HCT116 (cell line): Measurements from ENCODE around the gene SLC6A8. TPM values are rescaled to one million over a fixed set of nuclear protein-coding genes. Genes with fewer than 3 reads are reported as not detected.

Experiments used
- ATAC-seq: fragments of 200-7000 bp; cut with Tn5 transposase; 2 replicates; pipeline ENCODE4 v1.9.1; 2020; ENCODE audit warnings: mild to moderate bottlenecking, moderate library complexity
- BruUV-seq: library from RNA; stranded (reverse); fragments of 400-500 nt; replicated peaks from 2 replicates; lab custom pipeline; 2021; lab: Mats Ljungman, UMichigan
- CTCF ChIA-PET: fragments of 300-600 bp; sonication (Branson Sonifier 250); formaldehyde crosslinking; loops from one replicate; lab custom pipeline; 2021; ENCODE audit warnings: antibody characterized with exemption; lab: Charles Lee
- POLR2A ChIA-PET: fragments of 300-600, 350-600 bp; sonication (Branson Sonifier 250); formaldehyde crosslinking; loops from one replicate; lab custom pipeline; 2021; ENCODE audit warnings: antibody characterized with exemption; lab: Charles Lee
- RAD21 ChIA-PET, 2 experiments: fragments of 300-600 bp; sonication (Branson Sonifier 250); formaldehyde crosslinking; loops; one replicate each; lab custom pipeline; 2023; ENCODE audit warnings: low total read pairs in 2 of 2; ENCODE audit not compliant: uncharacterized antibody in 2 of 2, unreplicated experiment in 2 of 2, low non-redundant PET in 1 of 2; lab: Charles Lee
- DNase-seq: peaks from one replicate; pipeline ENCODE4 v3.0.0-alpha.2; 2010; ENCODE audit warnings: low read depth, low spot score
- H2AFZ ChIP-seq: fragments of 200-600 bp; shearing (Covaris generic), sonication (generic); 2 replicates; pipeline ENCODE4 v1.6.1; 2017; ENCODE audit warnings: low read depth, mixed run types, mixed read lengths, antibody characterized with exemption, low read length; ENCODE audit not compliant: poor library complexity, severe bottlenecking
- H3K27ac ChIP-seq: 2 replicates; pipeline ENCODE4 v1.5.1; 2012; ENCODE audit warnings: low read depth, low read length
- H3K27me3 ChIP-seq: fragments of 200-600 bp; sonication (generic); 2 replicates; pipeline ENCODE4 v1.6.1; 2016; ENCODE audit warnings: mixed run types, low read length, mixed read lengths; ENCODE audit not compliant: insufficient read depth
- H3K36me3 ChIP-seq, 2 experiments: fragments of 200-500 bp in 1 of 2; fragments of 200-600 bp in 1 of 2; sonication (Bioruptor generic) in 1 of 2; sonication (generic) in 1 of 2; 2 replicates each; pipeline versions ENCODE4 v1.5.1 to v1.6.1; 2014 to 2016; ENCODE audit warnings: low read length in 2 of 2, inconsistent platforms in 1 of 2, mixed read lengths in 1 of 2, mixed run types in 1 of 2; ENCODE audit not compliant: insufficient read depth in 2 of 2, control insufficient read depth in 1 of 2
- H3K4me1 ChIP-seq, 2 experiments: fragments of 200-600 bp in 1 of 2; sonication (generic) in 1 of 2; 2 replicates each; pipeline versions ENCODE4 v1.5.1 to v1.6.1; 2012 to 2017; ENCODE audit warnings: low read length in 2 of 2, inconsistent platforms in 1 of 2, mild to moderate bottlenecking in 1 of 2, mixed read lengths in 1 of 2, mixed run types in 1 of 2, moderate library complexity in 1 of 2; ENCODE audit not compliant: insufficient read depth in 2 of 2, control insufficient read depth in 1 of 2
- H3K4me2 ChIP-seq: fragments of 200-600 bp; sonication (generic); 2 replicates; pipeline ENCODE4 v1.6.1; 2017; ENCODE audit warnings: mixed run types, low read length, mixed read lengths
- H3K4me3 ChIP-seq, 2 experiments: fragments of 200-600 bp in 1 of 2; sonication (generic) in 1 of 2; replicated peaks in 1 of 2; 2 replicates each; pipeline ENCODE4 v1.5.1; 2011 to 2016; ENCODE audit warnings: low read length in 2 of 2, control low read depth in 1 of 2, low read depth in 1 of 2, mild to moderate bottlenecking in 1 of 2, mixed read lengths in 1 of 2, mixed run types in 1 of 2
- H3K79me2 ChIP-seq: fragments of 200-600 bp; sonication (generic); 2 replicates; pipeline ENCODE4 v1.6.1; 2017; ENCODE audit warnings: mild to moderate bottlenecking, mixed run types, low read length, moderate library complexity, mixed read lengths; ENCODE audit not compliant: insufficient read depth
- H3K9ac ChIP-seq: fragments of 200-600 bp; sonication (generic); 2 replicates; pipeline ENCODE4 v1.6.1; 2016; ENCODE audit warnings: low read length, mixed read lengths
- H3K9me2 ChIP-seq: fragments of 200-600 bp; sonication (generic), shearing (Covaris generic); 2 replicates; pipeline ENCODE4 v1.6.1; 2017; ENCODE audit warnings: mixed run types, mild to moderate bottlenecking, moderate library complexity; ENCODE audit not compliant: insufficient read depth
- H3K9me3 ChIP-seq, 2 experiments: fragments of 200-500 bp in 1 of 2; fragments of 200-600 bp in 1 of 2; sonication (Bioruptor generic) in 1 of 2; sonication (generic) in 1 of 2; 2 replicates each; pipeline ENCODE4 v1.6.1; 2014 to 2017; ENCODE audit warnings: low read length in 2 of 2, mixed read lengths in 2 of 2, inconsistent platforms in 1 of 2, low read depth in 1 of 2, mild to moderate bottlenecking in 1 of 2, mixed run types in 1 of 2, moderate library complexity in 1 of 2; ENCODE audit not compliant: control insufficient read depth in 1 of 2, insufficient read depth in 1 of 2
- H4K20me1 ChIP-seq: fragments of 200-600 bp; sonication (generic), shearing (Covaris generic); 2 replicates; pipeline ENCODE4 v1.6.1; 2017; ENCODE audit warnings: mixed run types, mild to moderate bottlenecking, moderate library complexity; ENCODE audit not compliant: insufficient read depth
- ATF3 ChIP-seq: IDR thresholded peaks from 2 replicates; pipeline ENCODE4 v1.6.1; 2012
- CBX3 ChIP-seq: IDR thresholded peaks from 2 replicates; pipeline ENCODE4 v1.6.1; 2012; ENCODE audit warnings: low read depth
- CEBPB ChIP-seq: IDR thresholded peaks from 2 replicates; pipeline ENCODE4 v1.6.1; 2012; ENCODE audit warnings: low read depth
- EGR1 ChIP-seq: IDR thresholded peaks from 2 replicates; pipeline ENCODE4 v1.6.1; 2012; ENCODE audit warnings: low read depth
- ELF1 ChIP-seq: IDR thresholded peaks from 2 replicates; pipeline ENCODE4 v1.6.1; 2012; ENCODE audit warnings: low read depth, borderline replicate concordance
- FOSL1 ChIP-seq: IDR thresholded peaks from 2 replicates; pipeline ENCODE4 v1.6.1; 2012; ENCODE audit warnings: low read depth
- JUND ChIP-seq: IDR thresholded peaks from 2 replicates; pipeline ENCODE4 v1.6.1; 2012
- MAX ChIP-seq: IDR thresholded peaks from 2 replicates; pipeline ENCODE4 v1.6.1; 2012
- POLR2A ChIP-seq: IDR thresholded peaks from 2 replicates; pipeline ENCODE4 v1.7.0; 2011; ENCODE audit warnings: borderline replicate concordance; ENCODE audit not compliant: insufficient read depth, insufficient read length; ENCODE audit errors: extremely low read depth
- POLR2AphosphoS5 ChIP-seq: IDR thresholded peaks from 2 replicates; pipeline ENCODE4 v1.6.1; 2011; ENCODE audit warnings: mild to moderate bottlenecking, low read depth, low read length, moderate library complexity
- RAD21 ChIP-seq: IDR thresholded peaks from 2 replicates; pipeline ENCODE4 v1.6.1; 2012; ENCODE audit warnings: low read depth, mild to moderate bottlenecking
- REST ChIP-seq: IDR thresholded peaks from 2 replicates; pipeline ENCODE4 v1.6.1; 2012; ENCODE audit warnings: low read depth
- SIN3A ChIP-seq: IDR thresholded peaks from 2 replicates; pipeline ENCODE4 v1.6.1; 2012; ENCODE audit warnings: low read depth
- SP1 ChIP-seq: IDR thresholded peaks from 2 replicates; pipeline ENCODE4 v1.6.1; 2012; ENCODE audit warnings: low read depth
- SRF ChIP-seq: IDR thresholded peaks from 2 replicates; pipeline ENCODE4 v1.6.1; 2012; ENCODE audit warnings: low read depth
- TCF7L2 ChIP-seq: IDR thresholded peaks from 2 replicates; pipeline ENCODE4 v1.7.0; 2011; ENCODE audit warnings: borderline replicate concordance, inconsistent platforms; ENCODE audit not compliant: insufficient read depth, insufficient read length; ENCODE audit errors: extremely low read depth
- YY1 ChIP-seq: IDR thresholded peaks from 2 replicates; pipeline ENCODE4 v1.6.1; 2011; ENCODE audit warnings: low read length, low read depth, moderate library complexity, mild to moderate bottlenecking; ENCODE audit not compliant: insufficient replicate concordance; ENCODE audit errors: extremely low read depth
- ZFX ChIP-seq: fragments of 450-650 bp; IDR thresholded peaks from 2 replicates; pipeline ENCODE4 v1.6.1; 2017
- ZNF274 ChIP-seq: fragments of 200-500 bp; sonication (Bioruptor generic); IDR thresholded peaks from 2 replicates; pipeline ENCODE4 v1.6.1; 2014; ENCODE audit warnings: mild to moderate bottlenecking, low read depth, low read length, inconsistent platforms
- intact Hi-C: fragments of 100-400 bp; cut with micrococcal nuclease; formaldehyde crosslinking; loops from 2 replicates; pipeline ENCODE4 v1.10.0; 2022
- total RNA-seq: library from RNA; stranded (reverse); gene quantifications from one replicate; pipeline ENCODE4 v1.2.1, GENCODE V29; 2021; ENCODE audit not compliant: unreplicated experiment
- TF ChIP-seq, protein P1 (sequence below), 3 experiments: fragments of 200-600 bp in 1 of 3; sonication (generic) in 1 of 3; IDR thresholded peaks in 2 of 3; conservative IDR thresholded peaks in 1 of 3; 2 replicates each; pipeline ENCODE4 v1.5.1; 2012 to 2017; ENCODE audit warnings: low read depth in 2 of 3, low read length in 2 of 3, antibody characterized with exemption in 1 of 3, borderline replicate concordance in 1 of 3, control low read depth in 1 of 3, mild to moderate bottlenecking in 1 of 3, mixed read lengths in 1 of 3, mixed run types in 1 of 3, moderate library complexity in 1 of 3; ENCODE audit not compliant: insufficient read depth in 1 of 3

The SLC6A8 gene
- total RNA-seq, 1 experiment from 2014 or later, result 101 TPM

DNA sequence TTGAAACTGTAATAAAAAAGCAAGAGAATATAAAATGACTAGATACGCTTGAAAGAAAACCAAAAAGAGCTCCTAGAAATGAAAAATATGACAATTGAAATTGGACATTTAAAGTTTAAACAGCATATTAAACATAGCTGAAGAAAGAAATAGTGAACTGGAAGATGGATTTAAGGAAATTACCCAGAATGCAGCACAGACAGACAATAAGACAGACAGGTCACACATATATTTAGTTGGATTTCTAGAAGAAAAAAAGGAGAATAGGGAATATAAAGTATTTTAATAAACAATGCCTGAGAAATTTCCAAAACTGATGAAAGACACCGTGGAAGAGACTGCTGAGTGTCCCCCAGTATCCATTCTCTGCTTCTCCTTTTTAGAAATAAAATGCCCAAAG, 34.2 kb upstream of the SLC6A8 start:
- no peak overlapping the region for H3K27ac ChIP-seq
- ATAC-seq, result no peak
- TF ChIP-seq POLR2A (no peak), POLR2AphosphoS5 (no peak), FOSL1 (no peak), ZNF274 (no peak), ZFX (no peak), SRF (no peak), TCF7L2 (no peak), JUND (no peak), CEBPB (no peak), ELF1 (no peak), YY1 (no peak), CBX3 (no peak), SP1 (no peak), REST (no peak), MAX (no peak), SIN3A (no peak), RAD21 (no peak), EGR1 (no peak), ATF3 (no peak)
- TF ChIP-seq, protein P1, sequence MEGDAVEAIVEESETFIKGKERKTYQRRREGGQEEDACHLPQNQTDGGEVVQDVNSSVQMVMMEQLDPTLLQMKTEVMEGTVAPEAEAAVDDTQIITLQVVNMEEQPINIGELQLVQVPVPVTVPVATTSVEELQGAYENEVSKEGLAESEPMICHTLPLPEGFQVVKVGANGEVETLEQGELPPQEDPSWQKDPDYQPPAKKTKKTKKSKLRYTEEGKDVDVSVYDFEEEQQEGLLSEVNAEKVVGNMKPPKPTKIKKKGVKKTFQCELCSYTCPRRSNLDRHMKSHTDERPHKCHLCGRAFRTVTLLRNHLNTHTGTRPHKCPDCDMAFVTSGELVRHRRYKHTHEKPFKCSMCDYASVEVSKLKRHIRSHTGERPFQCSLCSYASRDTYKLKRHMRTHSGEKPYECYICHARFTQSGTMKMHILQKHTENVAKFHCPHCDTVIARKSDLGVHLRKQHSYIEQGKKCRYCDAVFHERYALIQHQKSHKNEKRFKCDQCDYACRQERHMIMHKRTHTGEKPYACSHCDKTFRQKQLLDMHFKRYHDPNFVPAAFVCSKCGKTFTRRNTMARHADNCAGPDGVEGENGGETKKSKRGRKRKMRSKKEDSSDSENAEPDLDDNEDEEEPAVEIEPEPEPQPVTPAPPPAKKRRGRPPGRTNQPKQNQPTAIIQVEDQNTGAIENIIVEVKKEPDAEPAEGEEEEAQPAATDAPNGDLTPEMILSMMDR (IDR thresholded peaks at IDR 0.05 in 2 of 3, conservative IDR thresholded peaks at IDR 0.05 in 1 of 3; ENCODE audit: borderline replicate concordance in 1 of 3, insufficient read depth in 1 of 3, low read depth in 2 of 3, low read length in 2 of 3), result no peak
- TF ChIP-seq, all 23 proteins: peak for 0
- no peaks in the 10 kb centered on the region for H4K20me1 ChIP-seq
- H3K9me3 ChIP-seq, result no peaks in the 10 kb centered on the region
- no peaks in the 10 kb centered on the region for H3K36me3 ChIP-seq
- no TSS peak for BruUV-seq
- intact Hi-C loops, result no loop called here
- H3K9me2 ChIP-seq, result no peaks in the 10 kb centered on the region
- ChIA-PET CTCF (no interaction called here), RAD21 (no interaction called here), POLR2A (no interaction called here)
- no peak for DNase-seq
- H3K27me3 ChIP-seq, result no peaks in the 10 kb centered on the region
- peak overlapping the region; percentile 16 for H2AFZ ChIP-seq
- H3K79me2 ChIP-seq, result no peaks in the 10 kb centered on the region
- no peak overlapping the region for H3K9ac ChIP-seq
- H3K4me3 ChIP-seq, result no peak overlapping the region
- no peak overlapping the region for H3K4me2 ChIP-seq
- H3K4me1 ChIP-seq, result no peaks in the 10 kb centered on the region
